Progenitor cell of endocrine pancreas (in vitro differentiated cells): Measurements from ENCODE around the gene THSD7A. TPM values are rescaled to one million over a fixed set of nuclear protein-coding genes. Genes with fewer than 3 reads are reported as not detected.

Source experiments
- DNase-seq: peaks from one replicate; pipeline ENCODE4 v3.0.0; 2021; ENCODE audit warnings: low spot score; ENCODE audit not compliant: unreplicated experiment
- H3K27ac Mint-ChIP-seq: 2 replicates; pipeline ENCODE4 v1.8.0; 2021; ENCODE audit warnings: mild to moderate bottlenecking, moderate library complexity, mixed read lengths
- H3K27me3 Mint-ChIP-seq: 2 replicates; pipeline ENCODE4 v1.8.0; 2021; ENCODE audit warnings: mixed read lengths
- H3K36me3 Mint-ChIP-seq: 2 replicates; pipeline ENCODE4 v1.8.0; 2022; ENCODE audit warnings: mixed read lengths; ENCODE audit not compliant: insufficient read depth
- H3K4me1 Mint-ChIP-seq: 2 replicates; pipeline ENCODE4 v1.8.0; 2021; ENCODE audit warnings: low read depth, mixed read lengths
- H3K4me3 Mint-ChIP-seq: 2 replicates; pipeline ENCODE4 v1.8.0; 2021; ENCODE audit warnings: low read depth, mild to moderate bottlenecking, moderate library complexity, mixed read lengths
- H3K9me3 Mint-ChIP-seq: 2 replicates; pipeline ENCODE4 v1.8.0; 2021; ENCODE audit warnings: low read depth, mixed read lengths
- total RNA-seq: library from RNA; stranded (reverse); gene quantifications from 2 replicates; pipeline ENCODE4 v1.2.1, GENCODE V29; 2021
- TF ChIP-seq, protein P1 (sequence below): fragments of 200-600 bp; sonication (generic); IDR thresholded peaks from one replicate; pipeline ENCODE4 v1.5.0; 2021; ENCODE audit warnings: antibody characterized with exemption, mild to moderate bottlenecking; ENCODE audit not compliant: unreplicated experiment

The THSD7A gene
- total RNA-seq, 1 donor from 2014 or later, result 4.7 TPM

DNA sequence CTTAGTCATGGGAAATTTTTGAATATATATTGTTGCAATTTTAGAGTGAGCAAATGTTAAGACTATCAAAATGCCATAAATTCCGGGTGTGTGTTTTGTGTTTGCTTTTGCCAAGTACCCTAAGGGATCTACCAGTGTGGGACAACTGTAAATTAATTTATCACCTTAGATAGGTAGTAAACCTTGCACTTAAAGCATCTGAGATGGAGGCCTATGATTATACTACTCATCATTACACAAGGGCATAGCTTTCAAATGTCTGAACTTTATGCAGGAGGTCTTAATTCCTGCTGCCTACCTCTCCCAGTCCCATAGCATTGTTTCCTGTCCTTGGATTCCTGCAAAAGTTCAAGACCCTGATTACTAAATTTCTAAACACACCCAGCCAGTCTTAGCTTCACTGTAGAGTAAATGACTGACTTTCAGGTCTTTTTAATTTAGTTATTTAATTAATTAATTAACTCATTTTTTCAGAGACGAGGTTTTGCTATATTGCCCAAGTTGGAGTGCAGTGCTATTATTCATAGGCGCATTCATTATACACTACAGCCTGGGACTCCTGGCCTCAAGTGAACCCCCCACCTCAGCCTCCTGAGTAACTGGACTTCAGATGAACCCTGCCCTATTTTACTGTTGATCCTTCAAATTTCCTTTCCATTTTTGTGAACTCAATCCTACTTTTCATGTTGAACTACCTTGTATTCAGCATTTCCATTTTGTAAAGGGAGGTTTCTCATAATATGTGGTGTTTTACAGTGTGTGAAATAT, 47.0 kb downstream of the THSD7A start:
- Mint-ChIP-seq H3K27me3 (no peaks in the 10 kb centered on the region), H3K4me3 (no peak overlapping the region), H3K27ac (no peak overlapping the region), H3K36me3 (no peaks in the 10 kb centered on the region), H3K4me1 (peaks cover 4% of the 10 kb centered on the region), H3K9me3 (no peaks in the 10 kb centered on the region)
- TF ChIP-seq, protein P1, sequence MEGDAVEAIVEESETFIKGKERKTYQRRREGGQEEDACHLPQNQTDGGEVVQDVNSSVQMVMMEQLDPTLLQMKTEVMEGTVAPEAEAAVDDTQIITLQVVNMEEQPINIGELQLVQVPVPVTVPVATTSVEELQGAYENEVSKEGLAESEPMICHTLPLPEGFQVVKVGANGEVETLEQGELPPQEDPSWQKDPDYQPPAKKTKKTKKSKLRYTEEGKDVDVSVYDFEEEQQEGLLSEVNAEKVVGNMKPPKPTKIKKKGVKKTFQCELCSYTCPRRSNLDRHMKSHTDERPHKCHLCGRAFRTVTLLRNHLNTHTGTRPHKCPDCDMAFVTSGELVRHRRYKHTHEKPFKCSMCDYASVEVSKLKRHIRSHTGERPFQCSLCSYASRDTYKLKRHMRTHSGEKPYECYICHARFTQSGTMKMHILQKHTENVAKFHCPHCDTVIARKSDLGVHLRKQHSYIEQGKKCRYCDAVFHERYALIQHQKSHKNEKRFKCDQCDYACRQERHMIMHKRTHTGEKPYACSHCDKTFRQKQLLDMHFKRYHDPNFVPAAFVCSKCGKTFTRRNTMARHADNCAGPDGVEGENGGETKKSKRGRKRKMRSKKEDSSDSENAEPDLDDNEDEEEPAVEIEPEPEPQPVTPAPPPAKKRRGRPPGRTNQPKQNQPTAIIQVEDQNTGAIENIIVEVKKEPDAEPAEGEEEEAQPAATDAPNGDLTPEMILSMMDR, result no peak
- no peak for DNase-seq

DNA sequence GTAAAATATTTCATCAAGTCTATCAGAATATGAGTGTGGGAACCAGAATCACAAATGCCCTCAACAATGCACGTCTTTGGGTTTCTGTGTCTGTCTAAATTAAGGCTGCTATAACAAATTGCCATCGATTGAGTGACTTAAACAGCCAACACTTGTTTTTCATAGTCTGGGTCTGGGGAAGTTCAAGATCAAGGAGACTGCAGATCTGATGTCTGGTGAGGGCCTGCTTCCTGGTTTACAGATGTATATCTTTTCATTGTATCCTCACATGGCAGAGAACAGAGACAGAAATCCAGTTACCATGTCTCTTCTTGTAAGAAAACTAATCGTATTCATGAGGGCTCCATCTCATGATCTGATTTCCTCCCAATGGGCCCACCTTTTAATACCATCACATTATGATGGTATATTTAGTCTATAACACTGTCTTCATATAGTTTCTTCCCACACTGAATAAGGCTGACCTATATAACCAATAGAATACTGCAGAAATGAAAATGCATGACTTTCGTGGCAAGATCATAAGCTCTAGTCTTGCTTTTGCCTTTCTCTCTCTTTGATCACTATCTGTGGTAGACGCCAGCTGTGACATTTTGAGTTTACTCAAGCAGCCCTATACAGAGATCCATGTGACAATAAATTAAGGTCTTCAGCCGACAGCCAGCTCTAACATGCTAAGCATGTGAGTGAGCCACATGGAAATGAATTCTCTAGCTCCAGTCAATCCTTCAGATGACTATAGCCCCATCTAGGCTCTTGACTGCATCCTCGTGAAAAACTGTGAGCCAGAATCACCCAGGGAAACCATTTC, 51.9 kb downstream of the THSD7A start:
- Mint-ChIP-seq H3K4me1 (no peaks in the 10 kb centered on the region), H3K27me3 (no peaks in the 10 kb centered on the region), H3K36me3 (no peaks in the 10 kb centered on the region), H3K4me3 (no peak overlapping the region), H3K27ac (no peak overlapping the region), H3K9me3 (no peaks in the 10 kb centered on the region)
- TF ChIP-seq, protein P1, result no peak
- no peak for DNase-seq

GRCh38 chr7:11776039-11776438, 56.0 kb downstream of the THSD7A start:
- TF ChIP-seq, protein P1, result no peak
- Mint-ChIP-seq H3K4me3 (no peak overlapping the region), H3K27me3 (no peaks in the 10 kb centered on the region), H3K27ac (no peak overlapping the region), H3K9me3 (peaks cover 9% of the 10 kb centered on the region), H3K36me3 (no peaks in the 10 kb centered on the region), H3K4me1 (no peaks in the 10 kb centered on the region)
- no peak for DNase-seq

GRCh38 chr7:11775401-11775800, 56.6 kb downstream of the THSD7A start:
- Mint-ChIP-seq H3K27ac (no peak overlapping the region), H3K27me3 (no peaks in the 10 kb centered on the region), H3K4me1 (peaks cover 2% of the 10 kb centered on the region), H3K9me3 (peaks cover 9% of the 10 kb centered on the region), H3K4me3 (no peak overlapping the region), H3K36me3 (no peaks in the 10 kb centered on the region)
- TF ChIP-seq, protein P1, result no peak
- DNase-seq, result no peak

DNA sequence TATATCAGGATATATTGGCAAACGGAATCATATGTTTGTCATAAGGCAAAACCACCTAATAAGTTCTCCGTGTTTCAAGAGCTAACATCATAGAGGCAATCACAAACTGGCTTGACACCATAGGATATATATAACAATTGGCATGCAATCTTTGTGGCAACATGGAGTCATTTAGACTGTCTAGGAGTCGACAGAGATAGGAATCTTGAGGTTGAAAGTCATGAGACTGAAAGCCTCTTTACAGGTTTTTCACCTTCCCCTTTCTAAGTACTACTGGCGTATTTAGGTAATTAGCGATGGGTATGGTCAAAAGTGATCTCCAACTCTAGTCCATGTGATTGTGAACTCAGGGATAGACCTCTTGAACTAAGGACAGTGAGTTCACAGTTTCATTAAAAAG, 63.7 kb downstream of the THSD7A start:
- H3K4me1 Mint-ChIP-seq, result peaks cover 4% of the 10 kb centered on the region
- no peak overlapping the region for H3K27ac Mint-ChIP-seq
- H3K27me3 Mint-ChIP-seq, result no peaks in the 10 kb centered on the region
- H3K36me3 Mint-ChIP-seq, result no peaks in the 10 kb centered on the region
- DNase-seq, result no peak
- TF ChIP-seq, protein P1, result no peak
- no peak overlapping the region for H3K4me3 Mint-ChIP-seq
- peaks cover 9% of the 10 kb centered on the region for H3K9me3 Mint-ChIP-seq
